HepG2 (cell line): Measurements from ENCODE around the gene GATA1. TPM values are rescaled to one million over a fixed set of nuclear protein-coding genes. Genes with fewer than 3 reads are reported as not detected.

Experiments
- ATAC-seq: fragments of 200-7000 bp; cut with Tn5 transposase; 3 replicates; pipeline ENCODE4 v1.9.1; 2020; ENCODE audit warnings: mild to moderate bottlenecking, moderate library complexity
- BruUV-seq: library from RNA; stranded (reverse); fragments of 400-500 nt; replicated peaks from 2 replicates; lab custom pipeline; 2021; lab: Mats Ljungman, UMichigan
- CTCF ChIA-PET: fragments of 300-600 bp; formaldehyde crosslinking; extraction: SDS; loops from one replicate; lab custom pipeline; 2021; ENCODE audit warnings: low total read pairs, inconsistent platforms, low intra/inter-chr PET ratio; lab: Yijun Ruan, JAX
- POLR2A ChIA-PET: fragments of 350-600 bp; sonication (Branson Sonifier 250); formaldehyde crosslinking; loops from one replicate; lab custom pipeline; 2020; ENCODE audit warnings: antibody characterized with exemption, inconsistent platforms; lab: Yijun Ruan, JAX
- DNase-seq: peaks from one replicate; pipeline ENCODE4 v3.0.0-alpha.2; 2015; ENCODE audit warnings: low spot score
- FAIRE-seq: peaks from 3 replicates; lab custom pipeline; 2011; peaks lifted over from hg19 to GRCh38; lab: Jason Lieb, UNC
- H2AFZ ChIP-seq: one replicate; pipeline ENCODE4 v1.6.1; 2011; ENCODE audit warnings: low read length, inconsistent platforms
- H3K27ac ChIP-seq: fragments of 300-600 bp; 3 replicates; pipeline ENCODE4 v1.8.0; 2011; ENCODE audit warnings: mixed run types, mild to moderate bottlenecking, mixed read lengths, low read length, inconsistent platforms; ENCODE audit not compliant: insufficient read depth; ENCODE audit errors: extremely low read length
- H3K27me3 ChIP-seq, 2 experiments: fragments of 200-600 bp in 1 of 2; 2 replicates in 1 of 2; 3 replicates in 1 of 2; pipeline versions ENCODE4 v1.6.0 to v1.8.0; 2011; ENCODE audit warnings: low read length in 2 of 2, mild to moderate bottlenecking in 2 of 2, moderate library complexity in 2 of 2, inconsistent platforms in 1 of 2; ENCODE audit not compliant: insufficient read depth in 2 of 2, control insufficient read depth in 1 of 2
- H3K36me3 ChIP-seq, 2 experiments: fragments of 200-600 bp in 1 of 2; replicated peaks in 1 of 2; 2 replicates in 1 of 2; 3 replicates in 1 of 2; pipeline versions ENCODE4 v1.5.1 to v1.8.0; 2011; ENCODE audit warnings: low read length in 2 of 2, inconsistent platforms in 1 of 2; ENCODE audit not compliant: insufficient read depth in 2 of 2, control insufficient read depth in 1 of 2
- H3K4me1 ChIP-seq: 2 replicates; pipeline ENCODE4 v1.5.1; 2012; ENCODE audit warnings: low read length, inconsistent platforms; ENCODE audit not compliant: insufficient read depth
- H3K4me2 ChIP-seq: 2 replicates; pipeline ENCODE4 v1.6.0; 2011; ENCODE audit warnings: low read depth, low read length, inconsistent platforms
- H3K4me3 ChIP-seq, 3 experiments: fragments of 200-600 bp in 1 of 3; sonication (generic), shearing (Covaris generic) in 1 of 3; replicated peaks in 1 of 3; 2 replicates each; pipeline ENCODE4 v1.5.1; 2011 to 2016; ENCODE audit warnings: low read length in 3 of 3, inconsistent platforms in 2 of 3, low read depth in 2 of 3, mild to moderate bottlenecking in 2 of 3, control low read depth in 1 of 3, mixed read lengths in 1 of 3; ENCODE audit not compliant: insufficient read depth in 1 of 3
- H3K79me2 ChIP-seq: one replicate; pipeline ENCODE4 v1.6.1; 2011; ENCODE audit warnings: low read length, inconsistent platforms; ENCODE audit not compliant: insufficient read depth
- H3K9ac ChIP-seq: 2 replicates; pipeline ENCODE4 v1.6.0; 2011; ENCODE audit warnings: mild to moderate bottlenecking, low read depth, low read length, inconsistent platforms; ENCODE audit not compliant: insufficient read depth
- H3K9me3 ChIP-seq: 2 replicates; pipeline ENCODE4 v1.5.1; 2012; ENCODE audit warnings: mild to moderate bottlenecking, low read length
- H4K20me1 ChIP-seq: 2 replicates; pipeline ENCODE4 v1.6.0; 2011; ENCODE audit warnings: inconsistent platforms, mild to moderate bottlenecking, low read length, moderate library complexity; ENCODE audit not compliant: insufficient read depth
- MED8 ChIP-seq: sonication (generic); formaldehyde crosslinking; IDR thresholded peaks from 2 replicates; pipeline ENCODE4 v1.8.1; 2023; ENCODE audit warnings: mild to moderate bottlenecking, missing genetic modification reagents; ENCODE audit not compliant: insufficient replicate concordance
- PLRG1 ChIP-seq: fragments of 450-650 bp; conservative IDR thresholded peaks from 2 replicates; pipeline ENCODE4 v1.6.1; 2016
- ZBTB1 ChIP-seq: sonication (generic); formaldehyde crosslinking; IDR thresholded peaks from 2 replicates; pipeline ENCODE4 v1.4.0; 2020; ENCODE audit warnings: missing genetic modification reagents, borderline replicate concordance
- ZC3H4 ChIP-seq: sonication (generic); formaldehyde crosslinking; IDR thresholded peaks from 2 replicates; pipeline ENCODE4 v1.4.0; 2020; ENCODE audit warnings: missing genetic modification reagents, borderline replicate concordance
- ZKSCAN1 ChIP-seq: fragments of 150-350 bp; IDR thresholded peaks from 2 replicates; pipeline ENCODE4 v1.6.1; 2014; ENCODE audit warnings: low read length
- ZKSCAN8 ChIP-seq: IDR thresholded peaks from 2 replicates; pipeline ENCODE4 v1.6.1; 2016; ENCODE audit warnings: borderline replicate concordance, missing genetic modification reagents, missing compliant biosample characterization
- ZNF652 ChIP-seq: IDR thresholded peaks from 2 replicates; pipeline ENCODE4 v1.6.1; 2016; ENCODE audit warnings: low read depth, borderline replicate concordance
- WGBS: methylation state at CpG from one replicate; pipeline ENCODE4 v1.1.6; 2017; ENCODE audit warnings: low lambda C conversion rate; 5-methylcytosine and 5-hydroxymethylcytosine counted together
- in situ Hi-C: cut with HindIII; loops from 2 replicates; pipeline ENCODE4 v1.10.0; 2017; ENCODE audit warnings: low pct_unique_long_range_greater_than_20kb; ENCODE audit not compliant: extremely low pct_ligation_motif_present
- intact Hi-C: fragments of 100-400 bp; cut with micrococcal nuclease; formaldehyde crosslinking; loops from one replicate; pipeline ENCODE4 v1.10.0; 2022; ENCODE audit not compliant: unreplicated experiment
- polyA plus RNA-seq, 8 experiments: library from polyadenylated mRNA; depleted of rRNA in 3 of 8; stranded (reverse) in 7 of 8; unstranded in 1 of 8; fragments of >200 nt; fragmentation: Illumina TruSeq in 4 of 8; extraction: Trizol in 4 of 8; gene quantifications; 2 replicates each; pipeline versions ENCODE4 v1.2.1 to v1.2.3, GENCODE V29; 2011 to 2016; ENCODE audit warnings: low read depth in 4 of 8, missing spikeins in 1 of 8, mixed read lengths in 1 of 8; ENCODE audit not compliant: insufficient read depth in 1 of 8
- total RNA-seq, 5 experiments: library from RNA; depleted of rRNA; stranded (reverse); fragments of >200 nt; fragmentation: Illumina TruSeq; extraction: Trizol; gene quantifications; 2 replicates each; pipeline ENCODE4 v1.2.3, GENCODE V29; 2016; ENCODE audit warnings: low read depth in 1 of 5

The GATA1 gene
- total and polyA plus RNA-seq, 2 of the 13 experiments (the other 11 are each of a cell fraction or from before 2014, with no cell fraction given) = 0.13 TPM; not detected in 1

- H3K79me2 ChIP-seq = no peaks in the 10 kb centered on the region
- peak overlapping the region; percentile 85 for H3K27ac ChIP-seq
- peak overlapping the region; percentile 41 to 72 (median 61); a peak in 5 of 6 replicates for H3K4me3 ChIP-seq
- intact Hi-C loops = loop anchor here (1.0 to 5.0 kb wide), 2 partner anchors 25 to 449 kb away; partner anchors contain the start of gene PRICKLE3
- H3K36me3 ChIP-seq = no peaks in the 10 kb centered on the region
- H3K9me3 ChIP-seq = no peaks in the 10 kb centered on the region
- DNase-seq = no peak
- H3K27me3 ChIP-seq = no peaks in the 10 kb centered on the region
- CTCF ChIA-PET = no interaction called here
- peaks cover 28% of the 10 kb centered on the region for H3K4me1 ChIP-seq
- peak; percentile 74; the same call in 1 of the 2 replicates for TF ChIP-seq ZKSCAN1
- TF ChIP-seq ZNF652 (CRISPR knock-in tag) = no peak
- TF ChIP-seq ZKSCAN8 (CRISPR knock-in tag) = no peak
- no peak for TF ChIP-seq PLRG1
- TF ChIP-seq ZC3H4 (CRISPR knock-in tag) = 0 out of 2 replicates have a peak, but pooled peaks have one; percentile 11
- H2AFZ ChIP-seq = peak overlapping the region; percentile 88
- in situ Hi-C loops = no loop called here
- H3K9ac ChIP-seq = peak overlapping the region; percentile 75
- no TSS peak for BruUV-seq
- ATAC-seq = no peak
- POLR2A ChIA-PET = interaction anchor here (0.6 to 3.1 kb wide), 19 partner anchors 10 to 363 kb away, joined by 3 to 42 read pairs (median 5); partner anchors contain the start of genes HDAC6, OTUD5 and SUV39H1
- H4K20me1 ChIP-seq = no peaks in the 10 kb centered on the region
- WGBS = 21% methylated on average over 3 of the region's 7 CpGs
- H3K4me2 ChIP-seq = peak overlapping the region; percentile 96
- FAIRE-seq = no peak
Measured at GRCh38 chrX:48737940-48738339, 48.5 kb upstream of the GATA1 start.

GRCh38 chrX:48741834-48742233 lies 44.6 kb upstream of the GATA1 start:
- H4K20me1 ChIP-seq = no peaks in the 10 kb centered on the region
- no peak for TF ChIP-seq ZBTB1
- no peak for TF ChIP-seq MED8 (CRISPR knock-in tag)
- in situ Hi-C loops = no loop called here
- no peak overlapping the region for H3K4me2 ChIP-seq
- H3K4me3 ChIP-seq = no peak overlapping the region
- H3K27me3 ChIP-seq = no peaks in the 10 kb centered on the region
- no peaks in the 10 kb centered on the region for H3K36me3 ChIP-seq
- FAIRE-seq (no peak), DNase-seq (no peak), ATAC-seq (no peak)
- no peak overlapping the region for H2AFZ ChIP-seq
- no peaks in the 10 kb centered on the region for H3K9me3 ChIP-seq
- intact Hi-C loops = no loop called here
- H3K4me1 ChIP-seq = peaks cover 22% of the 10 kb centered on the region
- WGBS = 97% methylated on average over 8 of the region's 8 CpGs
- H3K79me2 ChIP-seq = no peaks in the 10 kb centered on the region
- ChIA-PET POLR2A (no interaction called here), CTCF (no interaction called here)
- H3K9ac ChIP-seq = no peak overlapping the region
- no TSS peak for BruUV-seq
- no peak overlapping the region for H3K27ac ChIP-seq
